GM12892 (cell line): Measurements from ENCODE around the gene DPH7.
"Not testable (repeated sequence)": the region's sequence is repeated elsewhere in the genome, so short reads cannot be mapped to it uniquely, and the experiment has no call there.

Experiments used
- DNase-seq: peaks from one replicate; pipeline ENCODE4 v3.0.0; 2011; ENCODE audit not compliant: insufficient read length
- FAIRE-seq: peaks from 2 replicates; lab custom pipeline; 2011; peaks lifted over from hg19 to GRCh38; lab: Jason Lieb, UNC
- POLR2A ChIP-seq: IDR thresholded peaks from 2 replicates; pipeline ENCODE4 v1.6.1; 2011; ENCODE audit warnings: low read depth, low read length, control low read depth
- POLR2AphosphoS5 ChIP-seq: IDR thresholded peaks from 2 replicates; pipeline ENCODE4 v1.6.1; 2011; ENCODE audit warnings: low read depth, low read length, control low read depth
- TAF1 ChIP-seq: IDR thresholded peaks from 2 replicates; pipeline ENCODE4 v1.6.1; 2011; ENCODE audit warnings: low read depth, mild to moderate bottlenecking, control low read depth, low read length, borderline replicate concordance

DPH7 gene

DNA sequence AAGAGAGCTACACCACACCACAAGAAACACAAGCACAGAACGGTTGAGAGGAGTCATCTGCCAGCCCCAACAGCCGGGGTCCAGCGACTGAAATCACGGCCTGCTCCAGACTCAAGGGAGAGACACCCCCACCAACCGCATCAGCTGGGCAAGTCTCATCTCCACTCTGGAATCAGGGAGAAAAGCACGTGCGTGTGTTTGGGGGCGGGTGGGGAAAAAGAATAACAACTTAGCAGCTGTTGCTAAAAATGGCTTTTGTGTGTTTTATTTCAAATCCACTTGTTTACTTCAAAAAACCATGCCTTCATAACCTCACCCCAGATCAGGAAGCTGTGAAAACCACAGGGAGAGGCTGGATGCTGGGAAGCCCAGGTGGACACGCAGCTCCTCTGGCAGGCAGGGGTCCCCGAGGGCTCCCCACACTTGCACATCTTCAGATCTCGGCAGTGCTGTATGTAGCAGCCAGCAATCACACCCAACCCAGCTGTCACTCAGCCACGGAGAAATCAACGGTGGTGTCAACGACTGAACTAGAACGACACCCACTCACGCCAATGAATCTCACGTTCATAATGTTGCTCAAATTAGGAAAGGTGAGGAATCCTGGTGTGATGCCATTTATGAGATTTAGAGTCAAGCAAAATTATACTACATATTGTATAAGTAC is 47.5 kb downstream of the DPH7 start:
- FAIRE-seq (no peak), DNase-seq (no peak)
- TF ChIP-seq POLR2A = no peak
- TF ChIP-seq POLR2AphosphoS5 = no peak
- no peak for TF ChIP-seq TAF1

DNA sequence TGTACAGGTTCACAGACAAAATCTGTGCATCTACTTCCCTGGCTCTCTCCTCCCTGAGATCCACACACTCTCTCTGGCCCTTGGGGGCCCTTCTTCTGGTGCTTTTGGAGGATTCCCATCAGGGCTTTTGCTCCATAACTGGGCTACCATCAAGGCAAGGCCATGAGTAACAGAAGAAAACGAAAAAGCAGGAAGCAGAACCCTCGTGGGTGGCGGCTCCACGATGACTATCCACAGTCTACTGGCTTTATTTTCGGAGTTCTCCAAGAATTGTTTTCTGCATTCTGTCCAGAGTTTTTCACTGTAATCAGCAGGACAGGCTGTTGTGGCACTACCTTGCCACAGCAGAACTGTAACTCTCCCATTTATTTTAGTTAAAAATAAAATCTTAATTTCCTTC is 48.4 kb downstream of the DPH7 start:
- FAIRE-seq = no peak
- no peak for DNase-seq
- TF ChIP-seq POLR2AphosphoS5 = no peak
- no peak for TF ChIP-seq TAF1
- TF ChIP-seq POLR2A = no peak

DNA sequence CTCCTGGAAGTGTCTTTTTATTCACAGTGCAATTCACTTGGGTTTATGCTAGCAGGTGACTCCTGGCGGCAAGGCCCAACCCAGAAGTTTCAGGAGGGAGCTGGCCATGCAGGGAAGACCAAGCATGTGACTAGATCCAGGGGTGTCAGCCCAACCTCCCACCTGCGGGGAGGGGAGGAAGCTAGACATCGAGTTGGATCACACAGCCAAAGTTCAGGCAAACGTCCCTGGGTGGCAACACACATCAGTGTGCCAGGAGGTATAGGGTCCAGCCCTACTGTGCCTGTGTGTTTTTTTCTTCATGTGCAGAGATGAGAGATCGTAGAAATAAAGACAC is 53.8 kb downstream of the DPH7 start:
- FAIRE-seq (no peak), DNase-seq (no peak)
- TF ChIP-seq POLR2AphosphoS5 (no peak), POLR2A (no peak), TAF1 (no peak)

DNA sequence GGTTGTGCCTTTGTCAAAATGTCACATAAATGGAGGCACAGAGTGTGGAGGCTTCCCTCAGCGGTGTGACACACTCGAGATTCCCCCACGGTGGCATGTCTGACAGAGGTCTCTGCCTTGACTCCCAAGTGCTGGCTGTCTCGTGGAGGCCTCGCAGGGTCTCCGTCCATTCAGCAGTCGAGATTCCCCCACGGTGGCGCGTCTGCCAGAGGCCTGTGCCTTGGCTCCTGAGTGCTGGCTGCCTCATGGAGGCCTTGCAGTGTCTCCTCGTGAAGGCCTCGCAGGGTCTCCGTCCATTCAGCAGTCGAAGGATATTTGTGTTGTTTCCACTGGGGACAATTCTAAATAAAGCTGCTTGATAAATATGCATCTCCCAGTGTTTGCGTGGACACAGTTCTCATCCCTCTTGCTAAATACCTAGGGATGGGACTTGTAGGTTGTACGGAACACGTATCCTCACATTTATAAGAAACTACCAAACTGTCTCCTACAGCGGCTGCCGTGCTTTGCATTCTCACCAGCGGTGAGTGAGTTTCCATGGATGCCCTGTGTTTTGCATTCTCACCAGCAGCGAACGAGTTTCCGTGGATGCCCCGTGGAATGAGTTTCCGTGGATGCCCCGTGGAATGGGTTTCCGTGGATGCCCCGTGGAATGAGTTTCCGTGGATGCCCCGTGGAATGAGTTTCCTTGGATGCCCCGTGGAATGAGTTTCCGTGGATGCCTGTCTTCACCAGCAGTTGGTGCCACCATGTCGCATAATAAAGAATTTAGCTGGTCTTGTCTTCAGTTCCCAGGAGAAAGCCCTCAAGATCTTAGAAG is 54.4 kb downstream of the DPH7 start:
- FAIRE-seq = no peak
- no peak for TF ChIP-seq TAF1
- TF ChIP-seq POLR2AphosphoS5 = no peak
- TF ChIP-seq POLR2A = no peak
- no peak for DNase-seq

DNA sequence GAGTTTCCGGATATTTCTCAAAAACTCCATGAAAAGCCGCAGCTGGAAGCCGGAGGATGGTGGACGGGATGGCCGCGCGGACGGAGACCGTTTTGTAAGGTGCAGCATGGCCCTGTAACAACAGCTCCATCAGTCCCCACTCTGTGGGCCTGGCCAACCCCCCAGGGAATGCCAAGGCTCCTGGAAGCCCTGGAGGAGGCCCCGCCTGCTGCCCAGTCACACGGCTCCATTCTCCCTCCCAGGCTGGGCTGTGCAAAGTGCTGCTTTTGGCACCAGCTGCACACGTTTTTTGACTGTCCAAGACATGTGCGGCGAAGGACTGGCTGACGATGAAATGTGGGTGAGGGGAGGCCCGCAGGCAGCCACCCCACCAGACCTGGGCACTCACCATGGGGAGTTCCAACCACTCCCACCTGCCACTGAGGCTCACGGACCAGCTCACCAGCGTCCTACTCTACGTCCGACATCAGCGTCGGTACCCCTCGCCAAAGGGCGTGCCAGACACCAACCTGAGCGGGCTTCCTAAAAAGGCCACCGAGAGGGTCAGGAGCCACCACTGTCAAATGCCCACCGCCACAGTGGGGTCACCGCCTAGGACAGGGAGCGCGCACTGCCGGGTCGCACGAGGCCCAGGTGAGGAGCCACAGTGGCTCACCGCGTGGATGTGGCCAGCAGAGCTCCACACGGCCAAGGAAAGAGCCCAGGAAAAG is 55.8 kb downstream of the DPH7 start:
- DNase-seq (no peak), FAIRE-seq (no peak)
- TF ChIP-seq POLR2A (no peak), POLR2AphosphoS5 (no peak)

DNA sequence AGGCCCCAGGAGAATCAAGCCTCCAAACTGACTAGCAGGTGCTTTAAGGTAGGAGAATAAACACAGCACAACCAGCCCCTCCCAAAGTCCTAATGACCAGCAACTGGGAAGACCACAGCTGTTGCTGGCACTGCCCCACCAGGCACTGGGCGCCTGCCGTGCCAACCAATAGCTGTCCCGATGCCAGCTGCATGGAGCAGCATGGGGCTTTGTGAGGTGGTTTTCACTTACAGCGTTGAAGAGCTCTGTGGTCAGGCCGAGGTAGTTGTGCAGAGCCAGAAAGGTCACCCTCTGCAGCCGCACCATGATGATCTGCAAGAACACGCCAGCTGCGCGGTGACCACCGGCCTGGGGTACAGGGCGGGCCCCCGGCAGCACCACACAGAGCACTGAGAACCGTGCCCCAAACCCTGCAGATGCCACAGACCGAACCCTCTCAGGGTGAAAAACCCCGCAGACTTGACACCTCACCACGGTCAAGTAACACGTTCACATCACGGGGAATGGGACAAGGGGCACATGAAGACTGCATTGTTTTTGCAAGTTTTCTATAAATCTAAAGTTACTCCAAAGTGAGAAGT is 57.2 kb downstream of the DPH7 start:
- FAIRE-seq = no peak
- TF ChIP-seq TAF1 (no peak), POLR2A (no peak), POLR2AphosphoS5 (no peak)
- peak; percentile 13 for DNase-seq

DNA sequence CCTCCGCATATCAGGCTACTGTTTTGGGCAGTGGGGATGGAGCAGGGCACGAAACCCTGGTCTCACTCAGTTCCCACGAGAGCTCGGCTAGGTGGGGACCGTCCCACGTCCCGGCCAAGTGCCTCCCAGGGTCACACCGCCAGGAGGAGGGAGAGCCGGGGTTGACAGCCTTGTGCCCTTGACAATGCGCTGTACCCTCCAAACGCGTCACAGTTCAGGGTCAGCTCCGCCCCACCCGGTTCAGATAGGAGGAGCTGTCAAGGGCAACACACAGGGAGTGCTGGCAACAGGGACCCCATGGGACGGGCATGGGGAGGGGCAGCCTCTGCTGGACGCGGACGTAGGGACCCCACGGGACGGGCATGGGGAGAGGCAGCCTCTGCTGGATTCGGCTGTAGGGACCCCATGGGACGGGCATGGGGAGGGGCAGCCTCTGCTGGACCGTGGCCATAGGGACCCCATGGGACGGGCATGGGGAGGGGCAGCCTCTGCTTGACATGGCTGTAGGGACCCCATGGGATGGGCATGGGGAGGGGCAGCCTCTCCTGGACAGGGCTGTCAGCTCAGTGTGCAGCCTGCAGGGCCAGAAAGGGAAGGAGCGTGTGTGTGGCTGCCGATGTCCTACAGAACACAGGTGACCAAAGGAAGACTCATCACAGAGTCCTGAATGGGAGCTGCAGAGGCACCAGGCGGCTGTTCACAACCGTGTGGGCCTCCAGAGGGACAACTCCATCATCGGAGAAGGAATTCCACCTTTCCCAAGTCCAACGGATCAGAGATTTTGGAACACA is 57.9 kb downstream of the DPH7 start:
- FAIRE-seq (no peak), DNase-seq (peak; percentile 12)
- no peak for TF ChIP-seq POLR2AphosphoS5
- no peak for TF ChIP-seq POLR2A
- TF ChIP-seq TAF1 = no peak

DNA sequence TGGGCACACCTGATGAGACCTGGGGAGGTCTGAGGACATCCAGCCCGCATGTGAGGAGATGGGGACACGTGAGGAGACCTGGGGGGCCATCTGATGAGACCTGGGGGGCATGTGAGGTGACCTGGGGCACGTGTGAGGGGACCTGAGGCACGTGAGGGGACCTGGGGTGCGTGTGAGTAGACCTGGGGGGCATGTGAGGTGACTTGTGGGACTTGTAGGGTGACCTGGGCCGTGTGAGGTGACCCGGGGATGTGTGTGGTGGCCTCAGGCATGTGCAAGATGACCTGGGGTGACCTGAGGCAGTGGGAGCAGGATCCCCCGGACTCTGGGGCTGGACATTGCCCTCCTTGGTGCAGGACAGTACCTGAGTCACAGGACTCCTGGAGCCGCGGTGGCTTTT is 59.2 kb downstream of the DPH7 start:
- no peak for FAIRE-seq
- TF ChIP-seq POLR2A = no peak
- no peak for TF ChIP-seq POLR2AphosphoS5
- no peak for TF ChIP-seq TAF1

DNA sequence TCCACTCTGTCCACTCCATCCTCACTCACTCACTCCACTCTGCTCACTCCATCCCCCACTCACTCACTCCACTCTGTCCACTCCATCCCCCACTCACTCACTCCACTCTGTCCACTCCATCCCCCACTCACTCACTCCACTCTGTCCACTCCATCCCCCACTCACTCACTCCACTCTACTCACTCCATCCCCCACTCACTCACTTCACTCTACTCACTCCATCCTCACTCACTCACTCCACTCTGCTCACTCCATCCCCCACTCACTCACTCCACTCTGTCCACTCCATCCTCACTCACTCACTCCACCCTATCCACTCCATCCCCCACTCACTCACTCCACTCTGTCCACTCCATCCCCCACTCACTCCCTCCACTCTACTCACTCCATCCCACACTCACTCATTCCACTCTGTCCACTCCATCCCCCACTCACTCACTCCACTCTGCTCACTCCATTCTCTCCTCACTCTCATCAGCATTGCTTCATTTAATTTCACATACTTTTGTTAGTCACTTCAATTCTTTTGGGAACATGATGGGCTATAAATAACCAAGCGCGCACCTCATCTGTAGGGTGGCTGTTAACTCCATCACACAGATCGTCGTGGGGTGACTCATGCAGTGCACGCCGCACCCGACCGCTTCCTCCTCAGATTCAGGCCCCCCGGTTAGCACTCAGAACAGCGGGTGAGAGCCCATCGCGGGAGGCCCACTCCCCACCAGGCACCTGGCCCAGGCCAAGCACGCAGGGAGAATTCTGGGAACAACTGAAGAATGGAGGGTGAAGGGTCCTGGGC is 59.9 kb downstream of the DPH7 start:
- not testable (repeated sequence) for DNase-seq, FAIRE-seq

More for the DNA sequence above, 59.2 kb downstream of the DPH7 start:
- peak; percentile 15 for DNase-seq
